Tibial nerve (tissue), 4 donors: ENCODE data around the gene STIM1.

Source experiments
- CTCF ChIP-seq, 5 experiments: fragments of 200-600 bp in 3 of 5; fragments of 450-650 bp in 2 of 5; sonication (generic) in 3 of 5; IDR thresholded peaks; one replicate each; pipeline ENCODE4 v1.5.1; 2016 to 2019; ENCODE audit warnings: antibody characterized with exemption in 5 of 5, mild to moderate bottlenecking in 3 of 5, moderate library complexity in 2 of 5
- EP300 ChIP-seq, 2 donors: sonication (generic); formaldehyde crosslinking; IDR thresholded peaks; one replicate each; pipeline ENCODE4 v1.6.1; 2017; ENCODE audit warnings: antibody characterized with exemption in 2 of 2, mild to moderate bottlenecking in 1 of 2
- POLR2A ChIP-seq, 2 donors: fragments of 450-650 bp; IDR thresholded peaks; one replicate each; pipeline ENCODE4 v1.6.1; 2017; ENCODE audit warnings: antibody characterized with exemption in 2 of 2, mild to moderate bottlenecking in 2 of 2, moderate library complexity in 2 of 2

- no peak for TF ChIP-seq CTCF (IDR thresholded peaks at IDR 0.05)
- no peak for TF ChIP-seq POLR2A (IDR thresholded peaks at IDR 0.05)
- TF ChIP-seq EP300 (IDR thresholded peaks at IDR 0.05), result no peak
Observed at GRCh38 chr11:3888876-3889275, 33.4 kb downstream of the STIM1 start.
